ENCODE data around the gene PTPRF. TPM values are rescaled to one million over a fixed set of nuclear protein-coding genes. Genes with fewer than 3 reads are reported as not detected.

The PTPRF gene
- total and polyA plus RNA-seq, 4 donors = 41.2 to 241 (median 85.6) TPM

- H3K9ac ChIP-seq (ENCODE audit: low read depth in 1 of 2, low read length in 2 of 2) = no peak overlapping the region
- 55% methylated on average over 2 of the region's 2 CpGs for WGBS
Observed at GRCh38 chr1:43572084-43572483, 41.4 kb downstream of the PTPRF start.

DNA sequence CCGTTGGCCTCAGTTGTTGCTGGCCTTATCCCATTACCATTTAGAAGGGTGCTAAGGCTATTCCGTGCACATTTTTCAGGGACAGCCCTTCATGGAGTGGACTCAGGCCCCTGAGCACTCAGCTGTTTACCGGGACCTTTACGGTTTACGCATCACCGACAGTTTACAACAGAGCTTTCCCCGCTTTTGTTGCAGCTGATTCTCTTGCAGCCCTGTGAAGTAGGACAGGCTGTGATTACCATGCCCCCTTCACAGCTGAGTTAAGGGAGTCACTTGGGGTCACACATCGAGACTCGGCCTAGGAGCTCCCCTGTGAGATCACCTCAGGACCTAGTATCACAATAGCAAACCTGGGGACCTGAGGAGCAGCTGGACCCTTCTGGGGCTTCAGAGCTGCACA is 41.9 kb downstream of the PTPRF start:
- Histone ChIP-seq H3K9ac (ENCODE audit: low read depth in 1 of 2, low read length in 2 of 2) (no peak overlapping the region), H3K4me3 (ENCODE audit: low read depth in 1 of 3, low read length in 3 of 3) (no peak overlapping the region), H3K4me1 (ENCODE audit: control insufficient read depth in 4 of 4, insufficient read depth in 4 of 4, low read length in 3 of 4) (peaks cover 0 to 20% (median 15%) of the 10 kb centered on the region in 4 donors), H3K27ac (ENCODE audit: low read depth in 1 of 2, low read length in 2 of 2) (peak overlapping the region in 1 of 2 donors; percentile 67), H3K27me3 (ENCODE audit: control insufficient read depth in 4 of 4, insufficient read depth in 4 of 4, low read length in 3 of 4) (no peaks in the 10 kb centered on the region), H3K36me3 (ENCODE audit: control insufficient read depth in 4 of 4, insufficient read depth in 3 of 4, low read depth in 1 of 4, low read length in 3 of 4) (peaks cover 0 to 45% (median 12%) of the 10 kb centered on the region in 4 donors), H3K9me3 (ENCODE audit: control insufficient read depth in 4 of 4, low read length in 3 of 4) (no peaks in the 10 kb centered on the region)
- no peak for DNase-seq (ENCODE audit: low spot score)
- WGBS = 85% methylated on average over 9 of the region's 9 CpGs
- TF ChIP-seq RAD21 (IDR thresholded peaks at IDR 0.05) = no peak
- TF ChIP-seq FOXA2 (IDR thresholded peaks at IDR 0.05) = no peak
- TF ChIP-seq ZBTB33 (IDR thresholded peaks at IDR 0.05) = no peak
- no peak for TF ChIP-seq RXRA (IDR thresholded peaks at IDR 0.05)
- TF ChIP-seq HNF4G (IDR thresholded peaks at IDR 0.05) = no peak
- no peak for TF ChIP-seq EGR1 (IDR thresholded peaks at IDR 0.05; ENCODE audit: low read depth in 2 of 2)
- no peak for TF ChIP-seq ATF3 (IDR thresholded peaks at IDR 0.05)
- no peak for TF ChIP-seq YY1 (IDR thresholded peaks at IDR 0.05)
- TF ChIP-seq SP1 (IDR thresholded peaks at IDR 0.05) = no peak
- TF ChIP-seq JUND (IDR thresholded peaks at IDR 0.05) = no peak

More at GRCh38 chr1:43572084-43572483, 41.4 kb downstream of the PTPRF start:
- H3K4me3 ChIP-seq (ENCODE audit: low read depth in 1 of 3, low read length in 3 of 3) = no peak overlapping the region
- peaks cover 0 to 45% (median 12%) of the 10 kb centered on the region in 4 donors for H3K36me3 ChIP-seq (ENCODE audit: control insufficient read depth in 4 of 4, insufficient read depth in 3 of 4, low read depth in 1 of 4, low read length in 3 of 4)
- H3K27me3 ChIP-seq (ENCODE audit: control insufficient read depth in 4 of 4, insufficient read depth in 4 of 4, low read length in 3 of 4) = no peaks in the 10 kb centered on the region
- TF ChIP-seq ATF3 (IDR thresholded peaks at IDR 0.05) (no peak), HNF4A (conservative IDR thresholded peaks at IDR 0.05) (peak; percentile 42 to 69), RAD21 (IDR thresholded peaks at IDR 0.05) (peak in 1 of 2 donors; percentile 64), GABPA (IDR thresholded peaks at IDR 0.05 in 1 of 2, conservative IDR thresholded peaks at IDR 0.05 in 1 of 2) (no peak), RXRA (IDR thresholded peaks at IDR 0.05) (peak; percentile 62 to 78), ZBTB33 (IDR thresholded peaks at IDR 0.05) (no peak), NR2F2 (IDR thresholded peaks at IDR 0.05) (peak; percentile 62), SP1 (IDR thresholded peaks at IDR 0.05) (peak; percentile 35)
- TF ChIP-seq, protein P1, sequence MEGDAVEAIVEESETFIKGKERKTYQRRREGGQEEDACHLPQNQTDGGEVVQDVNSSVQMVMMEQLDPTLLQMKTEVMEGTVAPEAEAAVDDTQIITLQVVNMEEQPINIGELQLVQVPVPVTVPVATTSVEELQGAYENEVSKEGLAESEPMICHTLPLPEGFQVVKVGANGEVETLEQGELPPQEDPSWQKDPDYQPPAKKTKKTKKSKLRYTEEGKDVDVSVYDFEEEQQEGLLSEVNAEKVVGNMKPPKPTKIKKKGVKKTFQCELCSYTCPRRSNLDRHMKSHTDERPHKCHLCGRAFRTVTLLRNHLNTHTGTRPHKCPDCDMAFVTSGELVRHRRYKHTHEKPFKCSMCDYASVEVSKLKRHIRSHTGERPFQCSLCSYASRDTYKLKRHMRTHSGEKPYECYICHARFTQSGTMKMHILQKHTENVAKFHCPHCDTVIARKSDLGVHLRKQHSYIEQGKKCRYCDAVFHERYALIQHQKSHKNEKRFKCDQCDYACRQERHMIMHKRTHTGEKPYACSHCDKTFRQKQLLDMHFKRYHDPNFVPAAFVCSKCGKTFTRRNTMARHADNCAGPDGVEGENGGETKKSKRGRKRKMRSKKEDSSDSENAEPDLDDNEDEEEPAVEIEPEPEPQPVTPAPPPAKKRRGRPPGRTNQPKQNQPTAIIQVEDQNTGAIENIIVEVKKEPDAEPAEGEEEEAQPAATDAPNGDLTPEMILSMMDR (IDR thresholded peaks at IDR 0.05; ENCODE audit: low read depth, low read length, missing input control) = no peak
- TF ChIP-seq, protein P2, sequence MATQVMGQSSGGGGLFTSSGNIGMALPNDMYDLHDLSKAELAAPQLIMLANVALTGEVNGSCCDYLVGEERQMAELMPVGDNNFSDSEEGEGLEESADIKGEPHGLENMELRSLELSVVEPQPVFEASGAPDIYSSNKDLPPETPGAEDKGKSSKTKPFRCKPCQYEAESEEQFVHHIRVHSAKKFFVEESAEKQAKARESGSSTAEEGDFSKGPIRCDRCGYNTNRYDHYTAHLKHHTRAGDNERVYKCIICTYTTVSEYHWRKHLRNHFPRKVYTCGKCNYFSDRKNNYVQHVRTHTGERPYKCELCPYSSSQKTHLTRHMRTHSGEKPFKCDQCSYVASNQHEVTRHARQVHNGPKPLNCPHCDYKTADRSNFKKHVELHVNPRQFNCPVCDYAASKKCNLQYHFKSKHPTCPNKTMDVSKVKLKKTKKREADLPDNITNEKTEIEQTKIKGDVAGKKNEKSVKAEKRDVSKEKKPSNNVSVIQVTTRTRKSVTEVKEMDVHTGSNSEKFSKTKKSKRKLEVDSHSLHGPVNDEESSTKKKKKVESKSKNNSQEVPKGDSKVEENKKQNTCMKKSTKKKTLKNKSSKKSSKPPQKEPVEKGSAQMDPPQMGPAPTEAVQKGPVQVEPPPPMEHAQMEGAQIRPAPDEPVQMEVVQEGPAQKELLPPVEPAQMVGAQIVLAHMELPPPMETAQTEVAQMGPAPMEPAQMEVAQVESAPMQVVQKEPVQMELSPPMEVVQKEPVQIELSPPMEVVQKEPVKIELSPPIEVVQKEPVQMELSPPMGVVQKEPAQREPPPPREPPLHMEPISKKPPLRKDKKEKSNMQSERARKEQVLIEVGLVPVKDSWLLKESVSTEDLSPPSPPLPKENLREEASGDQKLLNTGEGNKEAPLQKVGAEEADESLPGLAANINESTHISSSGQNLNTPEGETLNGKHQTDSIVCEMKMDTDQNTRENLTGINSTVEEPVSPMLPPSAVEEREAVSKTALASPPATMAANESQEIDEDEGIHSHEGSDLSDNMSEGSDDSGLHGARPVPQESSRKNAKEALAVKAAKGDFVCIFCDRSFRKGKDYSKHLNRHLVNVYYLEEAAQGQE (IDR thresholded peaks at IDR 0.05) = no peak
- peaks cover 0 to 20% (median 15%) of the 10 kb centered on the region in 4 donors for H3K4me1 ChIP-seq (ENCODE audit: control insufficient read depth in 4 of 4, insufficient read depth in 4 of 4, low read length in 3 of 4)
- no peaks in the 10 kb centered on the region for H3K9me3 ChIP-seq (ENCODE audit: control insufficient read depth in 4 of 4, low read length in 3 of 4)
- H3K27ac ChIP-seq (ENCODE audit: low read depth in 1 of 2, low read length in 2 of 2) = peak overlapping the region; percentile 23 to 67
- DNase-seq (ENCODE audit: low spot score) = no peak
